HG03460 (cell line): ENCODE measurements around the gene ANKRD49.

Experiments
- ATAC-seq: cut with Tn5 transposase; IDR thresholded peaks from one replicate; pipeline ENCODE4 v1.9.1; 2021; ENCODE audit not compliant: unreplicated experiment

ANKRD49 gene

DNA sequence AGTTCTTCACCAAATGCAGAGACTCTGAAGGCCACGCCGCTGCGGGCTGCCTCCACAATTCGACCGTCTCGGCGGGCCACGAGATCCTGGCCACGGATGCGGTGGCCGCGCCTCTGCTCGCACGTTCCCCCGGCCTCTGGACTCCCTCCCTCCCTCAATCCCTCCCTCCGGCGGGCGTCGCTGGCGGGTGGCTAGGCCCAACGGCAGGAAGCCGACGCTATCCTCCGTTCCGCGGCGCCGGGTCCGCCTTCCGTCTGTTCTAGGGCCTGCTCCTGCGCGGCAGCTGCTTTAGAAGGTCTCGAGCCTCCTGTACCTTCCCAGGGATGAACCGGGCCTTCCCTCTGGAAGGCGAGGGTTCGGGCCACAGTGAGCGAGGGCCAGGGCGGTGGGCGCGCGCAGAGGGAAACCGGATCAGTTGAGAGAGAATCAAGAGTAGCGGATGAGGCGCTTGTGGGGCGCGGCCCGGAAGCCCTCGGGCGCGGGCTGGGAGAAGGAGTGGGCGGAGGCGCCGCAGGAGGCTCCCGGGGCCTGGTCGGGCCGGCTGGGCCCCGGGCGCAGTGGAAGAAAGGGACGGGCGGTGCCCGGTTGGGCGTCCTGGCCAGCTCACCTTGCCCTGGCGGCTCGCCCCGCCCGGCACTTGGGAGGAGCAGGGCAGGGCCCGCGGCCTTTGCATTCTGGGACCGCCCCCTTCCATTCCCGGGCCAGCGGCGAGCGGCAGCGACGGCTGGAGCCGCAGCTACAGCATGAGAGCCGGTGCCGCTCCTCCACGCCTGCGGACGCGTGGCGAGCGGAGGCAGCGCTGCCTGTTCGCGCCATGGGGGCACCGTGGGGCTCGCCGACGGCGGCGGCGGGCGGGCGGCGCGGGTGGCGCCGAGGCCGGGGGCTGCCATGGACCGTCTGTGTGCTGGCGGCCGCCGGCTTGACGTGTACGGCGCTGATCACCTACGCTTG lies 50.2 kb downstream of the ANKRD49 start, which contains the start of gene FUT4:
FUT4 (plus strand) TSS at position 227 of the 951 bp plus-strand sequence; CDS start at position 440, 213 bp downstream.
- peak; percentile 82 for ATAC-seq

DNA sequence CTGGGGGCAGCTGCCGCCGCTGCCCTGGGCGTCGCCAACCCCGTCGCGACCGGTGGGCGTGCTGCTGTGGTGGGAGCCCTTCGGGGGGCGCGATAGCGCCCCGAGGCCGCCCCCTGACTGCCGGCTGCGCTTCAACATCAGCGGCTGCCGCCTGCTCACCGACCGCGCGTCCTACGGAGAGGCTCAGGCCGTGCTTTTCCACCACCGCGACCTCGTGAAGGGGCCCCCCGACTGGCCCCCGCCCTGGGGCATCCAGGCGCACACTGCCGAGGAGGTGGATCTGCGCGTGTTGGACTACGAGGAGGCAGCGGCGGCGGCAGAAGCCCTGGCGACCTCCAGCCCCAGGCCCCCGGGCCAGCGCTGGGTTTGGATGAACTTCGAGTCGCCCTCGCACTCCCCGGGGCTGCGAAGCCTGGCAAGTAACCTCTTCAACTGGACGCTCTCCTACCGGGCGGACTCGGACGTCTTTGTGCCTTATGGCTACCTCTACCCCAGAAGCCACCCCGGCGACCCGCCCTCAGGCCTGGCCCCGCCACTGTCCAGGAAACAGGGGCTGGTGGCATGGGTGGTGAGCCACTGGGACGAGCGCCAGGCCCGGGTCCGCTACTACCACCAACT lies 51.0 kb downstream of the ANKRD49 start:
- ATAC-seq, result peak; percentile 2

DNA sequence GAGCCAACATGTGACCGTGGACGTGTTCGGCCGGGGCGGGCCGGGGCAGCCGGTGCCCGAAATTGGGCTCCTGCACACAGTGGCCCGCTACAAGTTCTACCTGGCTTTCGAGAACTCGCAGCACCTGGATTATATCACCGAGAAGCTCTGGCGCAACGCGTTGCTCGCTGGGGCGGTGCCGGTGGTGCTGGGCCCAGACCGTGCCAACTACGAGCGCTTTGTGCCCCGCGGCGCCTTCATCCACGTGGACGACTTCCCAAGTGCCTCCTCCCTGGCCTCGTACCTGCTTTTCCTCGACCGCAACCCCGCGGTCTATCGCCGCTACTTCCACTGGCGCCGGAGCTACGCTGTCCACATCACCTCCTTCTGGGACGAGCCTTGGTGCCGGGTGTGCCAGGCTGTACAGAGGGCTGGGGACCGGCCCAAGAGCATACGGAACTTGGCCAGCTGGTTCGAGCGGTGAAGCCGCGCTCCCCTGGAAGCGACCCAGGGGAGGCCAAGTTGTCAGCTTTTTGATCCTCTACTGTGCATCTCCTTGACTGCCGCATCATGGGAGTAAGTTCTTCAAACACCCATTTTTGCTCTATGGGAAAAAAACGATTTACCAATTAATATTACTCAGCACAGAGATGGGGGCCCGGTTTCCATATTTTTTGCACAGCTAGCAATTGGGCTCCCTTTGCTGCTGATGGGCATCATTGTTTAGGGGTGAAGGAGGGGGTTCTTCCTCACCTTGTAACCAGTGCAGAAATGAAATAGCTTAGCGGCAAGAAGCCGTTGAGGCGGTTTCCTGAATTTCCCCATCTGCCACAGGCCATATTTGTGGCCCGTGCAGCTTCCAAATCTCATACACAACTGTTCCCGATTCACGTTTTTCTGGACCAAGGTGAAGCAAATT lies 51.7 kb downstream of the ANKRD49 start:
- ATAC-seq, result no peak

DNA sequence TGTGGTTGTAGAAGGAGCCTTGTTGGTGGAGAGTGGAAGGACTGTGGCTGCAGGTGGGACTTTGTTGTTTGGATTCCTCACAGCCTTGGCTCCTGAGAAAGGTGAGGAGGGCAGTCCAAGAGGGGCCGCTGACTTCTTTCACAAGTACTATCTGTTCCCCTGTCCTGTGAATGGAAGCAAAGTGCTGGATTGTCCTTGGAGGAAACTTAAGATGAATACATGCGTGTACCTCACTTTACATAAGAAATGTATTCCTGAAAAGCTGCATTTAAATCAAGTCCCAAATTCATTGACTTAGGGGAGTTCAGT lies 52.3 kb downstream of the ANKRD49 start:
- ATAC-seq, result no peak

DNA sequence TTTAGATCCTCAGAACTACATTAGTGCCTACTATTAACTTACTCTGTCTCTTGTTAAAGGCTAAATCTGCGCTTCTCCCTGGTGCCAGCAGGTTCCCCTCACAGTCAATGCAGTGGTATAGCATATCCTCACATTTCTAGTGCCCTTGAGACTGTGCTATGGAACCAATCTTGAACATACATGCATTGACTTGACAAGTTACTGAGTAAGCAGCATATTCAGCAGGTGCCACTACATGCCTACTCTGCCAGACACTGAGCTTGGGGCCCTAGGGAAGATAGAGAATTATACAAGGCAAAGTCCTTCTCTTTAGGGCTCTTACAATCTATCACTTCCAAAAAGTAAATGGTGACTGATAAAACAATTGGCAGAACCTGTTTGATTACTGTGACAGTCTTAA lies 53.1 kb downstream of the ANKRD49 start:
- ATAC-seq, result no peak

DNA sequence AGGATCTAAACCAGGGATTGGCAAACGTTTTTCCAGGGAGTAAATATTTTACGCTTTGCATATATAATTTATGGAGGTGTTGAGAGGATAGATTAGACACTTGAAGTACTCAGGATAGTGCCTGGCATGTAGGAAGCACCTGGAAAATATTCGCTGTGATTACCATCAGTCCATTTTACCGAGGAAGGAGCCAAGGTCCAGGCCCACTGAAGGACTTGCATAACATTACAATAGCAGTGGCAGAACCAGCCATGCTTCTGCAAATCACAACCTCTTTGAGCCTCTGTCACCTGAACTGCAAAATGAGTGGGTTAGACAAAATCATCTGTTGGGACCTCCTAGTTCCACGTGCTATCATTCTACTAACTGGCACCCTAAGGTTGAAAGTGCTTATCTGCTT lies 55.4 kb downstream of the ANKRD49 start:
- ATAC-seq, result no peak
